Measurements from ENCODE around the gene PGAP3. TPM values are rescaled to one million over a fixed set of nuclear protein-coding genes. Genes with fewer than 3 reads are reported as not detected.

Gene PGAP3
- total RNA-seq, 1 experiment from 2014 or later: 29.0 TPM

- H3K18ac ChIP-seq (ENCODE audit: insufficient read length, low read depth, low read length): no peak overlapping the region
Observed at GRCh38 chr17:39653662-39654331, 34.1 kb downstream of the PGAP3 start.

More at GRCh38 chr17:39653662-39654331, 34.1 kb downstream of the PGAP3 start:
- H2BK120ac ChIP-seq (ENCODE audit: low read depth, low read length, poor library complexity, severe bottlenecking): no peak overlapping the region
- no peak overlapping the region for H2BK20ac ChIP-seq (ENCODE audit: low read depth, low read length, poor library complexity, severe bottlenecking)
- Mint-ChIP-seq H3K27me3 (ENCODE audit: low read depth) (no peaks in the 10 kb centered on the region), H3K4me1 (peaks cover 29 to 66% of the 10 kb centered on the region in 2 experiments), H3K9me3 (no peaks in the 10 kb centered on the region), H3K27ac (peak overlapping the region; percentile 6 to 79 (median 10); a peak in 4 of 7 replicates), H3K4me3 (no peak overlapping the region; a peak in 1 of 5 replicates), H3K36me3 (ENCODE audit: insufficient read depth in 1 of 3, low read depth in 3 of 3) (peaks cover 0 to 23% (median 4%) of the 10 kb centered on the region in 3 experiments; a peak in 6 of 7 replicates)
- H3K4me1 ChIP-seq (ENCODE audit: insufficient read depth, low read length): peaks cover 9% of the 10 kb centered on the region; the same call in 1 of the 2 replicates
- H3K23ac ChIP-seq (ENCODE audit: insufficient read length, low read depth, low read length): no peak overlapping the region
- H4K20me1 ChIP-seq (ENCODE audit: control insufficient read depth, insufficient read depth, insufficient read length): no peaks in the 10 kb centered on the region
- WGBS (ENCODE audit: extremely low coverage, insufficient read length, low lambda C conversion rate): no CpG with 5 or more reads among the region's 14 CpGs
- no peaks in the 10 kb centered on the region for H3K79me1 ChIP-seq (ENCODE audit: insufficient read depth, low read depth, low read length, poor library complexity, severe bottlenecking)
- no peak overlapping the region for H3K4me2 ChIP-seq (ENCODE audit: insufficient read depth, insufficient read length, low read length)
- H3K9me3 ChIP-seq (ENCODE audit: control insufficient read depth, low read depth, low read length): no peaks in the 10 kb centered on the region
- H3K23me2 ChIP-seq (ENCODE audit: insufficient read length, low read depth, low read length, poor library complexity, severe bottlenecking): no peaks in the 10 kb centered on the region
- H2AK5ac ChIP-seq (ENCODE audit: insufficient read length, low read length): no peak overlapping the region
- H3K4ac ChIP-seq (ENCODE audit: low read depth, low read length): no peak overlapping the region
- no peaks in the 10 kb centered on the region for H3K27me3 ChIP-seq (ENCODE audit: insufficient read depth, low read length)
- no peak overlapping the region for H2BK5ac ChIP-seq (ENCODE audit: insufficient read length, low read length)
- peak; percentile 96 for TF ChIP-seq CTCF (conservative IDR thresholded peaks at IDR 0.05)
- H2AFZ ChIP-seq (ENCODE audit: low read length): no peak overlapping the region
- H3K27ac ChIP-seq (ENCODE audit: insufficient read length, low read depth, low read length): no peak overlapping the region
- no peak overlapping the region for H3K56ac ChIP-seq (ENCODE audit: insufficient read length, low read depth, low read length)
- H3K14ac ChIP-seq (ENCODE audit: insufficient read depth, low read length): no peak overlapping the region
- H2BK12ac ChIP-seq (ENCODE audit: insufficient read length, low read depth, low read length): no peak overlapping the region
- H4K91ac ChIP-seq (ENCODE audit: insufficient read length, low read depth, low read length): no peak overlapping the region
- no peak overlapping the region for H4K5ac ChIP-seq (ENCODE audit: insufficient read length, low read depth, low read length)
- DNase-seq: peak; percentile 90
- H2BK15ac ChIP-seq (ENCODE audit: low read depth, low read length): no peak overlapping the region
- no peak overlapping the region for H3K9ac ChIP-seq (ENCODE audit: extremely low read depth, insufficient read length, low read length)
- no peak overlapping the region for H4K8ac ChIP-seq (replicated peaks; ENCODE audit: insufficient read length, low read depth, low read length)
- H3K79me2 ChIP-seq (ENCODE audit: insufficient read depth, low read length): no peaks in the 10 kb centered on the region
- no peak overlapping the region for H3T11ph ChIP-seq (ENCODE audit: low read length)
